WTC11 (cell line): ENCODE measurements around the gene SMARCD3. TPM values are rescaled to one million over a fixed set of nuclear protein-coding genes. Genes with fewer than 3 reads are reported as not detected.

Source experiments
- ATAC-seq: fragments of 200-7000 bp; cut with Tn5 transposase; 2 replicates; pipeline ENCODE4 v1.10.0; 2021; ENCODE audit warnings: mild to moderate bottlenecking, moderate library complexity
- CTCF ChIA-PET: fragments of 300-600 bp; sonication (Branson Sonifier 250); formaldehyde crosslinking; loops from one replicate; lab custom pipeline; 2021; ENCODE audit warnings: antibody characterized with exemption; lab: Charles Lee
- POLR2A ChIA-PET: fragments of 350-600 bp; sonication (Branson Sonifier 250); formaldehyde crosslinking; loops from one replicate; lab custom pipeline; 2021; ENCODE audit warnings: antibody characterized with exemption; lab: Charles Lee
- DNase-seq: peaks from one replicate; pipeline ENCODE4 v3.0.0; 2021; ENCODE audit warnings: low spot score
- H3K27ac Mint-ChIP-seq: 2 replicates; pipeline ENCODE4 v1.8.0; 2021; ENCODE audit warnings: mixed read lengths
- H3K27me3 Mint-ChIP-seq: 2 replicates; pipeline ENCODE4 v1.8.0; 2021; ENCODE audit warnings: low read depth, mild to moderate bottlenecking, moderate library complexity, mixed read lengths
- H3K36me3 Mint-ChIP-seq: 2 replicates; pipeline ENCODE4 v1.8.0; 2021; ENCODE audit warnings: mixed read lengths
- H3K4me1 Mint-ChIP-seq: 2 replicates; pipeline ENCODE4 v1.8.0; 2022; ENCODE audit warnings: mixed read lengths
- H3K4me3 Mint-ChIP-seq: 2 replicates; pipeline ENCODE4 v1.8.0; 2021; ENCODE audit warnings: mild to moderate bottlenecking, moderate library complexity, mixed read lengths
- H3K9me3 Mint-ChIP-seq: 2 replicates; pipeline ENCODE4 v1.8.0; 2021; ENCODE audit warnings: mixed read lengths
- CREM ChIP-seq: sonication (generic); formaldehyde crosslinking; IDR thresholded peaks from 2 replicates; pipeline ENCODE4 v1.8.1; 2022; ENCODE audit warnings: mild to moderate bottlenecking, missing genetic modification reagents, moderate library complexity
- EMX1 ChIP-seq: fragments of 250-450 bp; sonication (Bioruptor Pico); IDR thresholded peaks from 2 replicates; pipeline ENCODE4 v1.8.0; 2021; ENCODE audit warnings: mild to moderate bottlenecking
- GABPB1 ChIP-seq: sonication (generic); formaldehyde crosslinking; IDR thresholded peaks from 2 replicates; pipeline ENCODE4 v1.8.1; 2023; ENCODE audit warnings: mild to moderate bottlenecking, missing genetic modification reagents
- GRHL2 ChIP-seq: fragments of 250-450 bp; sonication (Bioruptor Pico); IDR thresholded peaks from 2 replicates; pipeline ENCODE4 v1.8.0; 2022; ENCODE audit warnings: mild to moderate bottlenecking, moderate library complexity; ENCODE audit not compliant: insufficient replicate concordance, severe bottlenecking
- GTF2I ChIP-seq: fragments of 250-450 bp; sonication (Bioruptor Pico); conservative IDR thresholded peaks from 2 replicates; pipeline ENCODE4 v1.4.0; 2021; ENCODE audit warnings: mild to moderate bottlenecking
- MXD4 ChIP-seq: fragments of 250-450 bp; sonication (Bioruptor Pico); IDR thresholded peaks from 2 replicates; pipeline ENCODE4 v1.8.0; 2021; ENCODE audit warnings: mild to moderate bottlenecking, moderate library complexity, borderline replicate concordance
- NFE2L1 ChIP-seq: sonication (generic); formaldehyde crosslinking; IDR thresholded peaks from 2 replicates; pipeline ENCODE4 v1.8.1; 2023; ENCODE audit warnings: missing genetic modification reagents
- NFYB ChIP-seq: sonication (generic); formaldehyde crosslinking; conservative IDR thresholded peaks from 2 replicates; pipeline ENCODE4 v1.8.0; 2022; ENCODE audit warnings: low read depth, missing genetic modification reagents
- NR3C1 ChIP-seq: sonication (generic); formaldehyde crosslinking; conservative IDR thresholded peaks from 2 replicates; pipeline ENCODE4 v1.8.1; 2023; ENCODE audit warnings: low read depth, mild to moderate bottlenecking, missing genetic modification reagents
- RORB ChIP-seq: fragments of 250-450 bp; sonication (Bioruptor Pico); IDR thresholded peaks from 2 replicates; pipeline ENCODE4 v1.9.0; 2021; ENCODE audit warnings: mild to moderate bottlenecking
- SMAD3 ChIP-seq: sonication (generic); formaldehyde crosslinking; IDR thresholded peaks from 2 replicates; pipeline ENCODE4 v1.8.0; 2022; ENCODE audit warnings: missing genetic modification reagents, mild to moderate bottlenecking, borderline replicate concordance
- ZNF423 ChIP-seq: fragments of 250-450 bp; sonication (Bioruptor Pico); IDR thresholded peaks from 2 replicates; pipeline ENCODE4 v2.1.2; 2022; ENCODE audit warnings: mild to moderate bottlenecking, moderate library complexity
- total RNA-seq: library from RNA; stranded (reverse); gene quantifications from 3 replicates; pipeline ENCODE4 v1.2.3, GENCODE V29; 2021
- TF ChIP-seq, protein P1 (sequence below): sonication (generic); formaldehyde crosslinking; conservative IDR thresholded peaks from 2 replicates; pipeline ENCODE4 v1.8.1; 2023; ENCODE audit warnings: mild to moderate bottlenecking, low read depth, missing genetic modification reagents, moderate library complexity
- TF ChIP-seq, protein P2 (sequence below): fragments of 250-450 bp; sonication (Bioruptor Pico); IDR thresholded peaks from 2 replicates; pipeline ENCODE4 v2.1.2; 2022; ENCODE audit warnings: mild to moderate bottlenecking, moderate library complexity
- TF ChIP-seq, protein P3 (sequence below): sonication (generic); formaldehyde crosslinking; IDR thresholded peaks from 2 replicates; pipeline ENCODE4 v1.8.0; 2023; ENCODE audit warnings: mild to moderate bottlenecking, missing genetic modification reagents
- TF ChIP-seq, protein P4 (sequence below): sonication (generic); formaldehyde crosslinking; IDR thresholded peaks from 2 replicates; pipeline ENCODE4 v1.8.1; 2022; ENCODE audit warnings: mild to moderate bottlenecking, missing genetic modification reagents, moderate library complexity, borderline replicate concordance

The SMARCD3 gene
- total RNA-seq, 1 experiment from 2014 or later, result 5.9 TPM

DNA sequence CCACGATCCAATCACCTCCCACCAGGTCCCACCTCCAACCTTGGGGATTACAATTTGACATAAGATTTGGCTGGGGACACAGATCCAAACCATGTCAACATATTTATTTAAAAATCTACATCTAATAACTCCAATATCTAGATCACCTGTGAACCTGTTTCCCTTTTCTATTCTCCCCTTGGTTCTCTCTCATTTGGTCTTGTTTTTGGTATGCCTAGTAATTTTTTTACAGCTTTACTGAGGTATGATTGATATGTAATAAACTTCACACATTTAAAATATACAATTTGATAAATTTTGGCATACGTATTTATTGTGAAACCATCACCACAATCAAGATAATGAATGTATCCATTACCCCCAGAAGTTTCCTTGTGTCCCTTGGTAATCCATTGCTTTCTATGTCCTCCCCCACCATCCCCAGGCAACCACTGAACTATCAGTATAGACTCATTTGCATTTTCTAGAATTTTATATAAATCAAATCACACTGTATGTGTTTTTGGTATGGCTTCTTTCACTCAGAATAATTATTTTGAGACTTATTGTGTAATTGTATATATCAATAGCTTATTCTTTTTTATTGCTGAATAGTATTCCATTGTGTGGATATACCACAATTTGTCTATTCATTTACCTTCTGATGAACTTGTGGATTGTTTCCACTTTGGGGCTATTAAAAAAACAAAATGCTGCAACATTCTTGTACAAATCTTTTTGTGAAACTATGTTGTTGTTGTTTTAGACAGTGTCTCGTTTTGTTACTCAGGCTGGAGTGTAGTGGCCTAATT is 47.9 kb upstream of the SMARCD3 start (continued):
- TF ChIP-seq, protein P1, sequence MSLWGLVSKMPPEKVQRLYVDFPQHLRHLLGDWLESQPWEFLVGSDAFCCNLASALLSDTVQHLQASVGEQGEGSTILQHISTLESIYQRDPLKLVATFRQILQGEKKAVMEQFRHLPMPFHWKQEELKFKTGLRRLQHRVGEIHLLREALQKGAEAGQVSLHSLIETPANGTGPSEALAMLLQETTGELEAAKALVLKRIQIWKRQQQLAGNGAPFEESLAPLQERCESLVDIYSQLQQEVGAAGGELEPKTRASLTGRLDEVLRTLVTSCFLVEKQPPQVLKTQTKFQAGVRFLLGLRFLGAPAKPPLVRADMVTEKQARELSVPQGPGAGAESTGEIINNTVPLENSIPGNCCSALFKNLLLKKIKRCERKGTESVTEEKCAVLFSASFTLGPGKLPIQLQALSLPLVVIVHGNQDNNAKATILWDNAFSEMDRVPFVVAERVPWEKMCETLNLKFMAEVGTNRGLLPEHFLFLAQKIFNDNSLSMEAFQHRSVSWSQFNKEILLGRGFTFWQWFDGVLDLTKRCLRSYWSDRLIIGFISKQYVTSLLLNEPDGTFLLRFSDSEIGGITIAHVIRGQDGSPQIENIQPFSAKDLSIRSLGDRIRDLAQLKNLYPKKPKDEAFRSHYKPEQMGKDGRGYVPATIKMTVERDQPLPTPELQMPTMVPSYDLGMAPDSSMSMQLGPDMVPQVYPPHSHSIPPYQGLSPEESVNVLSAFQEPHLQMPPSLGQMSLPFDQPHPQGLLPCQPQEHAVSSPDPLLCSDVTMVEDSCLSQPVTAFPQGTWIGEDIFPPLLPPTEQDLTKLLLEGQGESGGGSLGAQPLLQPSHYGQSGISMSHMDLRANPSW (CRISPR knock-in tag), result no peak
- TF ChIP-seq GABPB1, result no peak
- no peak for TF ChIP-seq ZNF423 (CRISPR knock-in tag)
- TF ChIP-seq, protein P2, sequence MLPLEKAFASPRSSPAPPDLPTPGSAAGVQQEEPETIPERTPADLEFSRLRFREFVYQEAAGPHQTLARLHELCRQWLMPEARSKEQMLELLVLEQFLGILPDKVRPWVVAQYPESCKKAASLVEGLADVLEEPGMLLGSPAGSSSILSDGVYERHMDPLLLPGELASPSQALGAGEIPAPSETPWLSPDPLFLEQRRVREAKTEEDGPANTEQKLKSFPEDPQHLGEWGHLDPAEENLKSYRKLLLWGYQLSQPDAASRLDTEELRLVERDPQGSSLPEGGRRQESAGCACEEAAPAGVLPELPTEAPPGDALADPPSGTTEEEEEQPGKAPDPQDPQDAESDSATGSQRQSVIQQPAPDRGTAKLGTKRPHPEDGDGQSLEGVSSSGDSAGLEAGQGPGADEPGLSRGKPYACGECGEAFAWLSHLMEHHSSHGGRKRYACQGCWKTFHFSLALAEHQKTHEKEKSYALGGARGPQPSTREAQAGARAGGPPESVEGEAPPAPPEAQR (CRISPR knock-in tag), result no peak
- no peak for TF ChIP-seq NFYB (CRISPR knock-in tag)
- TF ChIP-seq NR3C1 (CRISPR knock-in tag), result no peak
- no peak for TF ChIP-seq RORB (CRISPR knock-in tag)
- TF ChIP-seq GTF2I (CRISPR knock-in tag), result no peak
- TF ChIP-seq EMX1 (CRISPR knock-in tag), result no peak
- TF ChIP-seq, protein P3, sequence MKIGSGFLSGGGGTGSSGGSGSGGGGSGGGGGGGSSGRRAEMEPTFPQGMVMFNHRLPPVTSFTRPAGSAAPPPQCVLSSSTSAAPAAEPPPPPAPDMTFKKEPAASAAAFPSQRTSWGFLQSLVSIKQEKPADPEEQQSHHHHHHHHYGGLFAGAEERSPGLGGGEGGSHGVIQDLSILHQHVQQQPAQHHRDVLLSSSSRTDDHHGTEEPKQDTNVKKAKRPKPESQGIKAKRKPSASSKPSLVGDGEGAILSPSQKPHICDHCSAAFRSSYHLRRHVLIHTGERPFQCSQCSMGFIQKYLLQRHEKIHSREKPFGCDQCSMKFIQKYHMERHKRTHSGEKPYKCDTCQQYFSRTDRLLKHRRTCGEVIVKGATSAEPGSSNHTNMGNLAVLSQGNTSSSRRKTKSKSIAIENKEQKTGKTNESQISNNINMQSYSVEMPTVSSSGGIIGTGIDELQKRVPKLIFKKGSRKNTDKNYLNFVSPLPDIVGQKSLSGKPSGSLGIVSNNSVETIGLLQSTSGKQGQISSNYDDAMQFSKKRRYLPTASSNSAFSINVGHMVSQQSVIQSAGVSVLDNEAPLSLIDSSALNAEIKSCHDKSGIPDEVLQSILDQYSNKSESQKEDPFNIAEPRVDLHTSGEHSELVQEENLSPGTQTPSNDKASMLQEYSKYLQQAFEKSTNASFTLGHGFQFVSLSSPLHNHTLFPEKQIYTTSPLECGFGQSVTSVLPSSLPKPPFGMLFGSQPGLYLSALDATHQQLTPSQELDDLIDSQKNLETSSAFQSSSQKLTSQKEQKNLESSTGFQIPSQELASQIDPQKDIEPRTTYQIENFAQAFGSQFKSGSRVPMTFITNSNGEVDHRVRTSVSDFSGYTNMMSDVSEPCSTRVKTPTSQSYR (CRISPR knock-in tag), result no peak
- no peak for TF ChIP-seq GRHL2

DNA sequence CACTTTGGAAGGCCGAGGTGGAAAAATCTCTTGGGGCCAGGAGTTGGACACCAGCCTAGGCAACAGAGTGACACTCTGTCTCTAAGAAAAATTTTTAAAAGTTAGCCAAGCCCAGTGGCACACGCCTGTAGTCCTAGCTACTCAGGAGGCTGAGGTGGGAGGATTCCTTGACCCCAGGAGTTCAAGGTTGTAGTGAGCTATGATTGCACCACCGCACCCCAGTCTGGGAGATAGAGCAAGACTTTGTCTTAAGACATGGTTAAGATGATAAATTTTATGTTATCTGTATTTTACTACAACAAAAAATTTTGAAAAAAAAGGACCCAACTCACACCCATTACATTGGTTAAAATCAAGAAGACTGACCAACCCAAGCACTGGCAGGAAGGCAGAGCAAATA is 44.4 kb upstream of the SMARCD3 start:
- TF ChIP-seq NFYB (CRISPR knock-in tag) (no peak), MXD4 (CRISPR knock-in tag) (no peak), EMX1 (CRISPR knock-in tag) (no peak), SMAD3 (no peak), NFE2L1 (CRISPR knock-in tag) (no peak), CREM (no peak)
- TF ChIP-seq, protein P4, sequence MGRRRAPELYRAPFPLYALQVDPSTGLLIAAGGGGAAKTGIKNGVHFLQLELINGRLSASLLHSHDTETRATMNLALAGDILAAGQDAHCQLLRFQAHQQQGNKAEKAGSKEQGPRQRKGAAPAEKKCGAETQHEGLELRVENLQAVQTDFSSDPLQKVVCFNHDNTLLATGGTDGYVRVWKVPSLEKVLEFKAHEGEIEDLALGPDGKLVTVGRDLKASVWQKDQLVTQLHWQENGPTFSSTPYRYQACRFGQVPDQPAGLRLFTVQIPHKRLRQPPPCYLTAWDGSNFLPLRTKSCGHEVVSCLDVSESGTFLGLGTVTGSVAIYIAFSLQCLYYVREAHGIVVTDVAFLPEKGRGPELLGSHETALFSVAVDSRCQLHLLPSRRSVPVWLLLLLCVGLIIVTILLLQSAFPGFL, result no peak
- no peak overlapping the region for H3K4me3 Mint-ChIP-seq
- no peak for DNase-seq
- ATAC-seq, result no peak
- H3K4me1 Mint-ChIP-seq, result no peaks in the 10 kb centered on the region
- H3K27me3 Mint-ChIP-seq, result peaks cover 16% of the 10 kb centered on the region
- H3K9me3 Mint-ChIP-seq, result peaks cover 11% of the 10 kb centered on the region
- no peak overlapping the region for H3K27ac Mint-ChIP-seq
- ChIA-PET CTCF (interaction anchor here (0.7 to 1.5 kb wide), 4 partner anchors 9 to 66 kb away, joined by 3 to 6 read pairs (median 4); no protein-coding TSS in a partner anchor), POLR2A (no interaction called here)
- H3K36me3 Mint-ChIP-seq, result 0 out of 2 replicates have a peak, but pooled peaks cover 3% of the 10 kb centered on the region
